Limb (tissue), 2 donors: Measurements from ENCODE around the gene BAHCC1.
"Not testable (repeated sequence)": the region's sequence is repeated elsewhere in the genome, so short reads cannot be mapped to it uniquely, and the experiment has no call there.

Experiments
- DNase-seq, 2 donors: peaks; one replicate each; pipeline ENCODE4 v3.0.0-alpha.2; 2016; ENCODE audit errors: extremely low spot score in 2 of 2

Gene BAHCC1

DNA sequence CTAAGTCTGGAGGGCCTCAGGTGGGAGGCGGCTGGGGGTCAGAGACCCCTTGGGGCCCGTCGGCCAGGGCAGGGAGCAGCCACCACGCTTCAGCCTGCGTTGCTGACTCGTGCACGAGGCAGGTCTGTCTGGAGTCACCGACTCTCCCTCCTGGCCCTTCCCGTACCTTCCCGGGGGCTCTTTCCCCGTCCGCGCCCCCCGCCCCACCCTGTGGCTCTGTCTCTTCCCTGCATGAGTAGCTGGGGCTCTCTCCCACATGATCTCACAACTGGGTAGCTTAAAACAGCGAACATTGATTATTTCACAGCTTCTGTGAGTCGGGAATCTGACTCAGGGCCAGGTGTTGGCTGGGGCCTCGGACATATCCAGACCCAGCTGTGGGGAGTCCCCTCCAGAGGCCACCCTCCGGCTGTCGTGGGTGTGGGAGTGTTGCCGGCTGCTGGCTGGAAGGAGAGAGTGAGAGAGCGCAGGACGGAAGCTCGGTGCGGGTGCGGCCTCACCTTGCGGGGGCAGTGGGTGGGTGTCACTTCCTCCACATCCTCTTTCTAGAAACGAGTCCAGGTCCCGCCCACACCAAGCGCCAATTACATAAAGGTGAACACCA is 17.3 kb downstream of the BAHCC1 start:
- DNase-seq: peak in 1 of 2 donors; percentile 68

GRCh38 chr17:81413497-81414135 is 18.4 kb downstream of the BAHCC1 start:
- DNase-seq: no peak

GRCh38 chr17:81414756-81415516 is 19.7 kb downstream of the BAHCC1 start:
- DNase-seq: no peak

- no peak for DNase-seq
Measured at GRCh38 chr17:81415681-81416080, 20.4 kb downstream of the BAHCC1 start.

- no peak for DNase-seq
Measured at GRCh38 chr17:81416612-81417011, 21.4 kb downstream of the BAHCC1 start.

- DNase-seq: no peak
Measured at GRCh38 chr17:81417049-81417878, 22.0 kb downstream of the BAHCC1 start.

DNA sequence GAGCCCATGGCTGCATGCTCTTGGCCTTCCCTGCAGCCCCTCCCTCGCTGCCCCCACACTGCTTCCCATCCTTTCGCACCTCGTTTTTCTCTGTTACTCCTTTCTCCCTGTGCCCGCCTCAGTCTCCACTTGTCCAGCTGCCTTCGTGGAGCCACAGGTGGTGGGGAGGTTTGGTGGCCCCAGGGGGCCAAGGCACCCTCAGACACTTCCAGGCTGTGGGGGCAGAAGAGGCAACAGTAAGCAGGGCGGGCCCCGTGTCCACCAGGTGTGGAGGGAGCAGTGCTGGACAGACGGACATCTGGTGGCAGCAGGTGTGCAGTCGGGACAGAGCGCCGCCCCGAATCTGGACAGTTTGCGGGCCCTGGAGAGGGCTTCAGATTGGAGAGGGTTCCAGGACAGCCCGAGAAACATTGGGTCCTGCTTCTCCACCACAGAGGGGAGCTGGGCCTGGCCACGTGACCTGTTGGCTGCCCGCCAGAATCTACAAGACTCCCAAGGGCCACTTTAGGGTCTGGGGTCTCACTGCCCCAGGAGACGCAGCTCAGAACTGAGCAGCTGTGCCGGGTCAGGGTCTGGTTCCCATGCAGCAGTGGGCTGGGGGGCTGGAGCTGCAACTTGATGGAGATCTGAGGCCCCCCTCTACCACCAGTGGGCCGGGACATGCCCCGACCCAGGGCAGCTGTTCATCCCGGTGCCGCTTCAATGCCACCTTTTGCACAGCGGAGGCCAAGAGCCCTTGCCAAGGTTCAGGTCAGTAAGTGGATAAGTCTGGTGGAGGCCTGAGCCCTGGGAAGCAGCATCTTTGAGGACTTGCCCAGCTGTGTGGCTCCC is 22.8 kb downstream of the BAHCC1 start:
- DNase-seq: no peak

- DNase-seq: no peak
Measured at GRCh38 chr17:81418710-81419318, 23.6 kb downstream of the BAHCC1 start.

- DNase-seq: peak; percentile 83 to 88
Measured at GRCh38 chr17:81419319-81419885, 24.1 kb downstream of the BAHCC1 start.

DNA sequence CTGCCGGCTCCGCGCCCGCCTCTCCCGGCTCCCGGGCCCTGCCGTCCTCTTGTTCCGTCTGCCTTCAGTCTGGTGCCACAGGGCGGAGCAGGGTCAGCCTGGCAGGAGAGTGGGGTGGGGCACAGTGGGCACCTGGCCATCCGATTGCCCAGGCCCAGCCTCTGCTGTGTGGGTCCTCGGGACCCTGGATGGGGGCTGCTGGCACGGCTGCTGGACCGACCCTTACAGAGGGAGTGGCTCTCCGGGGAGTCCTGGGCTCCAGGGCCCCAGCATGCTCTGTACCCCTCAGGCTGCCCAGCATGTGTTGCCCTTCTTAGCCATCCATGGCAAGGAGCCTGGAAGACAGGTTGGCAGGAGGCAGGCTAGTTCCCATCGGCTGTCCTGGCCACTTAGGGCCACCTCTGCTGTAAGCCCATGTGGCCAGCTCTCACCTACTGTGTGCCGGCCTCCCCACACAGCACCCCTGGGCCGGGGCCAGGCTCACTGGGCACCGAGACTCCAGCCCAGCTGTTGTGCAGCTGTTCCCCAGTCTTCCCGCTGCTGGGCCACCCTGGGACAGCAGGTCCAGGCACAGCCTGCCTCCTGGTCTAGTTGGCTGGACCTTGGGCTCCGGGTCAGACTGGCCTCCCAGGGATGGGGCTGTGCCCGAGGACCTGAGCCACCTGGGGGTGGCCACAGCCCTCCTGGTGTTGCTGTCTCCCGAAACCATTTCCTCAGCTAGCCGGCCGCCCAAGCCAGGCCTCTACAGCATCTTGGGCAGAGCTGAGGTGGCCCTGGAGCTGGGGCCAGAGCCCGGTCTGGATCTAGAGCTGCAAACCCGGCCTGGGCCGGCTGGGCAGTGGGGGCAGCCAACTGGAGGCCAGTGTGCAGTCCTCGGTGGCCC is 24.9 kb downstream of the BAHCC1 start:
- DNase-seq: no peak

DNA sequence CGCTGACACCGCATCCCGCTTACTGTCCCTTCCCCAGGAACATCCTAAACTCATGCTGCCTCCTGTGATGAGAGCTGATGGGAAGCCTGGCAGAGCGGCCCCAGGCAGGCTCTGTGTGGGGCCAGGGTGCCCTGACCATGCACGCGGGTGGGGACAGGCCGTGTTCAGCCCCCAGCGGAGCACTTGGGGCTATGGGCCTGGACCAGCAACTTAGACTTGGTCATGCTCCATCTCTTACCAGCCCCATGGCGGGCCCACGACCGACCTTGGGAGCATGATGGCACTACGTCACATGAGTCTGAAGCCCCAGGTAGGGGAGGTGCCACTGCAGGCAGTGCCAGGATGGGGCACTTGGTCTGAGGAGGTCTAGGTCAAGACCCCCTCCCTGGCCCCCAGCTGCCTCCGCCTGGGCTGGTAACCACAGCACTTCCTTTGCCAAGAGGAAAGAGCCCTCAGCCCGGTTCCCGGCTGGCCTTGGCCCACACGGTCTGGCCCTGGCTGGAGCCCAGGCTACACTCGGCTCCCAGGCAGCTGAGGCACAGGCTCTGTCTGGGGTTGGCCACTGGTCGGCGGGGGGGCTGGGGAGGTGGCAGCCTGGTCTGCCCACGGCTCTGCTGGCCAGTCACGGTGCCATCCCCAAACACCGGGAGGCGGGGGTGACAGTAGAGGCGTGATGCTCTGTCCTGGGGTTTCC is 25.7 kb downstream of the BAHCC1 start:
- DNase-seq: no peak

DNA sequence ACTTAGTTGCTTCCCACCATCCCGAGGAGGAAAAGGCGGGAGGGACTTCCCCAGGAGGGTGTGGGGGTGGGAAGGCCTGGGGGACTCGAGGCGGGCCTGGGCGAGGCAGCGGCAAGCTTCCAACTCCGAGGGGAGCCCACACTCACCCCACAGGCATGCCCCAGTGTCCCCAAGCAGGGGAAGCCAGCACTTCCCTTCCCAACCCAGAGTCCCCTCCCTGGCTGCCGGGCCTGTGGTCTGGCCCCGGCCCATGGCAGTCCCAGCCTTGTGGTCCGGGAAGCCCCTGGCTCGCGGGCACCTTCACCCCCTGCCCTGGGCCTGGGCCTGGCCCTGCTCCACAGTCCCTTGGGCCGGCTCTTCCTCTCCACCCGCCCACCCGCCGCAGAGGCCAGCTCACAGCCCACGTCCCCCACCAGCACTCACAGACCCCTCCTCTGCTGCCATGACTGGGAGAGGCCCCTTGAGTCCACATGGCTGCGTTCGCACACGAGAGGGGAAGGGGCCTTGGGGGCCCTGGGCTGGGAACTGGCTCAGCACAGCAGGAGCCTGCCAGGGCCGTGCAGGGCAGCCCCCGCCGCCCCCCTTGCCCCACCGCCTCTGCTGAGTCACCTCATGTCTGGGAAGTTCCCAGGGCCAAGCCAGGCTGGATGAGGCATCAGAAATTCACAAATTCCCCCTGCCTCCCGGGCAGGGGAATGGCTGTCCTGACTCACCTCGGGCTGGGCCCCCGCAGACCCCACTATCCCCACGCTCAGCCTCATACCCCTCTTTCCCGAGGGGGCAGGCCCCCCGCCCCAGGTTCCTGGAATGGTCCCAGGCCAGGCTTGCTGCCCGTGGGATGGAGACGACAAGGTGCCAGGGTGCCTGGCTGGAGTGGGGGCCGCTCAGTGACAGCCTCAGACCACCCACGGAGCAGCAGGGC is 27.8 kb downstream of the BAHCC1 start:
- peak; percentile 49 to 79 for DNase-seq

DNA sequence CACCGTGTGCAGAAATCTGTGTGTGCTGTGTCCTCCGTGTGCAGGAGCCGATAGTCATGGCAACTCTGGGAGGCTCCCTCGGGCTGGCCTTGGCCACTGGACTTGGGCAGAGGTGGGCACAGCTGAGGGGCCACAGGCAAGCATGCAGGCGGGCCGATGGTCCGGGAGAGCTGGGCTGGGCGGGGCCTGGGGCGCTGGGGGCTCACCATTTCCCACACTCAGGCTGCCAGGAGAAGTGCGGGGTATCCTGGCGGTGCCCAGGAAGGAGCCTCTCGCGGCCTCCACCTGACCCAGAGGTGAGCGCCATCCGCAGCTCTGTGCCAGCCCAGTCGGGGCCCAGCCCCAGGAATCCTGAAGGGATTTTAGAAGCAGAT is 28.4 kb downstream of the BAHCC1 start:
- DNase-seq: no peak

DNA sequence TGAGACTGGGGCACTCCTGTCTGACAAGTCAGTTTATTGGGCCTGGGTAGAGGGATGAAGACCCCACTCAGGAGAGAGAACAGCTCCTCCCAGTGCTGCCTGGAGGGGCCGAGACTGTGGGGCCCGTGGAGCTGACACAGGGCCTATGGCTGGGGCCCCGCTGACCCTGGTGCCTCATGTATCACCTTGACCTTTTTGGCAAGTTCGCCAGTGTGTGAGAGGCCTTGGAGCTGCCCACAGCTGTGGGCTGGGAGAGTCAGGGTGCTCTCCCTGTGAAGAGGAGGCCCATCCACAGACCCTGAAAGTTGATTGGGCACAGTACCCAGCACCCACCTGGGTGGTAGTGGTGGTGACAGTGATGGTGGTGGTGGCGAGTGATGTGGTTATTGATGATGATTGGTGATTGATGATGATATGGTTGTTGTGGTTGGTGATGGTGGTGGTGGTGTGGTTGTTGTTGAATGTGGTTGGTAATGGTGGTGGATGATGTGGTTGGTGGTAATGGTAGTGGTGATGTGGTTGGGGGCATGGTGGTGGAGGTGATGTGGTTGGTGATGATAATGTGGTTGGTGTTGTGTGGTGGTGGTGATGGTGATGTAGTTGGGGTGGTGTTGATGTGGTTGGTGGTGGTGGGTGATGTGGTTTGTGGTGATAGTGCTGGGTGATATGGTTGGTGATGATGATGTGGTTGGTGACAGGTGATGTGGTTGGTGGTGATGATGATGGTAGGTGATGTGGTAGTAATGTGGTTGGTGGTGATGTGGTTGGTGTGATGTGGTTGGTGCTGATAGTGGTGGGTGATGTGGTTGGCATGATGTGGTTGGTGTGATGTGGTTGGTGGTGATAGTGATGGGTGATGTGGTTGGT is 29.1 kb downstream of the BAHCC1 start:
- no peak for DNase-seq

DNA sequence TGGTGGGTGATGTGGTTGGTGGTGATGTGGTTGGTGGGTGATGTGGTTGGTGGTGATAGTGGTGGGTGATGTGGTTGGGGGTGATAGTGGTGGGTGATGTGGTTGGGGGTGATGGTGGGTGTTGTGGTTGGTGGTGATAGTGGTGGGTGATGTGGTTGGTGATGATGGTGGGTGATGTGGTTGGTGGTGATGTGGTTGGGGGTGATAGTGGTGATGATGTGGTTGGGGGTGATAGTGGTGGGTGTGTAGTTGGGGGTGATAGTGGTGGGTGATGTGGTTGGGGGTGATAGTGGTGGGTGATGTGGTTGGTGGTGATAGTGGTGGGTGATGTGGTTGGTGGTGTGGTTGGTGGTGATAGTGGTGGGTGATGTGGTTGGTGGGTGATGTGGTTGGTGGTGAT is 29.8 kb downstream of the BAHCC1 start:
- DNase-seq: not testable (repeated sequence)

- DNase-seq: not testable (repeated sequence)
Measured at GRCh38 chr17:81425716-81426392, 30.6 kb downstream of the BAHCC1 start.
